ENCODE measurements around the gene PDE7B.

DNA sequence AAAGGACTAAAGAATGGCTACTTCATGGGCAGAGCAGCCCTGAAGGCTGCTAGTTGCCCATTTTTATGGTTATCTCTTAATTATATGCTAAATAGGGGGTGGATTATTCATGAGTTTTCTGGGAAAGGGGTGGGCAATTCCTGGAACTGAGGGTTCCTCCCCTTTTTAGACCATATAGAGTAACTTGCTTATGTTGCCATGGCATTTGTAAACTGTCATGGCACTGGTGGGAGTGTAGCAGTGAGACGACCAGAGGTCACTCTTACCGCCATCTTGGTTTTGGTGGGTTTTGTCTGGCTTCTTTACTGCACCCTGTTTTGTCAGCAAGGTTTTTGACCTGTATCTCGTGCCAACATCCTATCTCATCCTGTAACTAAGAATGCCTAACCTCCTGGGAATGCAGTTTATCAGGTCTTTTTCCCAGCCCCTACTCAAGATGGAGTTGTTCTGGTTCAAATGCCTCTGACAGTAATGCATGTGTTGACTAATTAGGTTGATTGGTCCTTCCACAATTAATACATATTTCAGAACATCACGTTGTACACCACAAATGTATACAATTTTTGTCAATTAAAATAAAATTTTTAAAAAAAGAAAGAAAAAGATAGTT lies 139.5 kb downstream of the PDE7B start:
- no peak for TF ChIP-seq GATA2 (IDR thresholded peaks at IDR 0.05; ENCODE audit: low read depth, low read length)
- no peak for TF ChIP-seq GATA3 (IDR thresholded peaks at IDR 0.05; ENCODE audit: low read depth, low read length)
